Mucosa of rectum (tissue), 2 donors: ENCODE measurements around the gene ZNF549.
"Not testable (repeated sequence)": the region's sequence is repeated elsewhere in the genome, so short reads cannot be mapped to it uniquely, and the experiment has no call there.

Experiments used
- H3K27ac ChIP-seq, 2 donors: one replicate each; pipeline ENCODE4 v1.7.0; 2013; ENCODE audit warnings: inconsistent platforms in 2 of 2, low read depth in 2 of 2, low read length in 2 of 2
- H3K27me3 ChIP-seq, 2 donors: one replicate each; pipeline ENCODE4 v1.7.0; 2013; ENCODE audit warnings: low read length in 2 of 2; ENCODE audit not compliant: control insufficient read depth in 2 of 2, insufficient read depth in 2 of 2
- H3K36me3 ChIP-seq, 2 donors: one replicate each; pipeline ENCODE4 v1.7.0; 2013; ENCODE audit warnings: low read length in 2 of 2; ENCODE audit not compliant: control insufficient read depth in 2 of 2, insufficient read depth in 2 of 2
- H3K4me1 ChIP-seq, 2 donors: one replicate each; pipeline ENCODE4 v1.7.0; 2013; ENCODE audit warnings: low read length in 2 of 2, mild to moderate bottlenecking in 1 of 2; ENCODE audit not compliant: control insufficient read depth in 2 of 2, insufficient read depth in 2 of 2
- H3K4me3 ChIP-seq, 2 donors: one replicate each; pipeline ENCODE4 v1.7.0; 2013; ENCODE audit warnings: low read length in 2 of 2
- H3K9ac ChIP-seq, 2 donors: one replicate each; pipeline ENCODE4 v1.7.0; 2013; ENCODE audit warnings: low read length in 2 of 2, low read depth in 1 of 2, mild to moderate bottlenecking in 1 of 2
- H3K9me3 ChIP-seq, 2 donors: one replicate each; pipeline ENCODE4 v1.7.0; 2013; ENCODE audit warnings: low read length in 2 of 2; ENCODE audit not compliant: control insufficient read depth in 2 of 2
- donor health status: healthy.
- donor health status: Normal muscosa, but diverticular disease.

ZNF549 gene

GRCh38 chr19:57515255-57515654 lies 11.9 kb upstream of the ZNF549 start:
- H3K9me3 ChIP-seq: peaks cover 10 to 17% of the 10 kb centered on the region in 2 donors
- H3K36me3 ChIP-seq: no peaks in the 10 kb centered on the region
- H3K27me3 ChIP-seq: no peaks in the 10 kb centered on the region
- H3K4me3 ChIP-seq: no peak overlapping the region
- no peaks in the 10 kb centered on the region for H3K4me1 ChIP-seq
- no peak overlapping the region for H3K27ac ChIP-seq
- no peak overlapping the region for H3K9ac ChIP-seq

- not testable (repeated sequence) for H3K4me3 ChIP-seq, H3K36me3 ChIP-seq, H3K27me3 ChIP-seq, H3K9ac ChIP-seq, H3K9me3 ChIP-seq, H3K27ac ChIP-seq, H3K4me1 ChIP-seq
These were observed 9.1 kb upstream of the ZNF549 start for GRCh38 chr19:57518021-57518420.

DNA sequence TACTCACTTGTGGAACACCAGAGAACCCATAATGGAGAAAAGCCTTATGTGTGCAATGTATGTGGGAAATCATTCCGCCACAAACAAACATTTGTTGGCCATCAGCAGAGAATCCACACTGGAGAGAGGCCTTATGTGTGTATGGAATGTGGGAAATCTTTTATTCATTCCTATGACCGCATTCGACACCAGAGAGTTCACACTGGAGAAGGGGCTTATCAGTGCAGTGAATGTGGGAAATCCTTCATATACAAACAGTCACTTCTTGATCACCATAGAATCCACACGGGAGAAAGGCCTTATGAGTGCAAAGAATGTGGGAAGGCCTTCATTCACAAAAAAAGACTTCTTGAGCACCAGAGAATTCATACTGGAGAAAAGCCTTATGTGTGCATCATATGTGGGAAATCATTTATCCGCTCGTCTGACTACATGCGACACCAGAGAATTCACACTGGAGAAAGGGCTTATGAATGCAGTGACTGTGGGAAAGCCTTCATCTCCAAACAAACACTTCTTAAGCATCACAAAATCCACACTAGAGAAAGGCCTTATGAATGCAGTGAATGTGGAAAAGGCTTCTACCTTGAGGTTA lies 10.9 kb downstream of the ZNF549 start:
- H3K27me3 ChIP-seq: no peaks in the 10 kb centered on the region
- H3K4me1 ChIP-seq: no peaks in the 10 kb centered on the region
- peaks cover 52 to 66% of the 10 kb centered on the region in 2 donors for H3K36me3 ChIP-seq
- peaks cover 70 to 72% of the 10 kb centered on the region in 2 donors for H3K9me3 ChIP-seq
- H3K27ac ChIP-seq: no peak overlapping the region
- H3K4me3 ChIP-seq: no peak overlapping the region
- H3K9ac ChIP-seq: no peak overlapping the region

GRCh38 chr19:57546513-57546912 lies 19.4 kb downstream of the ZNF549 start:
- Histone ChIP-seq H3K4me1 (no peaks in the 10 kb centered on the region), H3K9ac (no peak overlapping the region), H3K4me3 (peak overlapping the region in 1 of 2 donors; percentile 32), H3K9me3 (peaks cover 62 to 70% of the 10 kb centered on the region in 2 donors), H3K27ac (no peak overlapping the region), H3K36me3 (peaks cover 56 to 79% of the 10 kb centered on the region in 2 donors), H3K27me3 (no peaks in the 10 kb centered on the region)

- H3K36me3 ChIP-seq: peaks cover 61 to 81% of the 10 kb centered on the region in 2 donors
- peaks cover 57% of the 10 kb centered on the region in 2 donors for H3K9me3 ChIP-seq
- no peak overlapping the region for H3K4me3 ChIP-seq
- no peak overlapping the region for H3K9ac ChIP-seq
- no peak overlapping the region for H3K27ac ChIP-seq
- no peaks in the 10 kb centered on the region for H3K27me3 ChIP-seq
- no peaks in the 10 kb centered on the region for H3K4me1 ChIP-seq
These were observed 25.3 kb downstream of the ZNF549 start for GRCh38 chr19:57552432-57552831.

DNA sequence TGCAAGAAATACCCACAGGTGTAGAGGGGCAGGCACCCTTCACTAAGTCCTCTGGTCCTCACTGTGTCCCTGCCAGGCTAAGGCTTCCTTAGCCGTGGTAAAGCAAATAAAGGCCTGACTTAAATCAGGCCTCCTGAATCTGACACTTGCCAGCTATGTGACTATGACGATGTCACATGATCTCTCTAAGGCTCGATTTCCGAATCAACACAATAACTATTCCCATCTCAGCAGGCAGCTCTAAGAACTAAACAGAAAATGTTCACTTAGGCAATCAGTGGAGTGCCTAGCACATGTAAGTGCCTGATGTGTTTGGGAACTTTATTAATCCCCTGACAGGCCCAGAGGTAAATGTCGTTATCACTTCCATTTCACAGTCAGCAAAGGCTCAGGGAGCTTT lies 30.5 kb downstream of the ZNF549 start:
- Histone ChIP-seq H3K4me1 (peaks cover 6 to 10% of the 10 kb centered on the region in 2 donors), H3K36me3 (peaks cover 26 to 34% of the 10 kb centered on the region in 2 donors), H3K4me3 (no peak overlapping the region), H3K27me3 (no peaks in the 10 kb centered on the region), H3K9ac (no peak overlapping the region), H3K27ac (no peak overlapping the region), H3K9me3 (peaks cover 15 to 25% of the 10 kb centered on the region in 2 donors)

- peak overlapping the region; percentile 88 to 89 for H3K4me3 ChIP-seq
- peaks cover 12 to 23% of the 10 kb centered on the region in 2 donors for H3K9me3 ChIP-seq
- H3K27me3 ChIP-seq: no peaks in the 10 kb centered on the region
- H3K36me3 ChIP-seq: peaks cover 20 to 26% of the 10 kb centered on the region in 2 donors
- H3K27ac ChIP-seq: no peak overlapping the region
- H3K9ac ChIP-seq: peak overlapping the region in 1 of 2 donors; percentile 79
- H3K4me1 ChIP-seq: peaks cover 6 to 10% of the 10 kb centered on the region in 2 donors
These were observed 31.4 kb downstream of the ZNF549 start for GRCh38 chr19:57558525-57558924.

DNA sequence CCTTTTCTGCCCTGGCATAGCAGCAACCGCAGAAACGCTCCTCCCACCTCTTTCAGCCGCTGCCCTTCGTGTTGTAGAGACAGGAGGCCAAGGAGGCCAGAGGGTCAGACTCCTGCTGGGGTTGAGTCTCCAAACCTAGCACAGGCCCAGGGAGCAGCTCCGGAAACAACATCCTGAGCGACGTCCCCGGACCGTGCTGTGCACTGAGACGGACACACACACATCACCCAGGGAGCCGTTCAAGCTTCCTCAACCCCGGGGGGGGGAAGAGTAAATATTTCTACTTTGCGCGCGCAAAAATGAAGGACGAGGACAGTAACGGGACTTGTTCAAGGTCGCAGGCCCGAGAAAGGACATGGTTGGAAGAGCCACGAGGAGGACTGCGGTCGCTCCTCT lies 31.9 kb downstream of the ZNF549 start:
- Histone ChIP-seq H3K36me3 (peaks cover 20 to 24% of the 10 kb centered on the region in 2 donors), H3K27me3 (no peaks in the 10 kb centered on the region), H3K9me3 (peaks cover 12 to 22% of the 10 kb centered on the region in 2 donors), H3K27ac (peak overlapping the region in 1 of 2 donors; percentile 12), H3K4me3 (peak overlapping the region; percentile 88 to 89), H3K9ac (peak overlapping the region; percentile 79 to 82), H3K4me1 (peaks cover 6 to 10% of the 10 kb centered on the region in 2 donors)

GRCh38 chr19:57559404-57560025 lies 32.4 kb downstream of the ZNF549 start, which contains the start of gene ZNF550:
ZNF550 (minus strand) TSS chr19:57559863; CDS start chr19:57559682, 181 bp downstream.
- Histone ChIP-seq H3K27me3 (no peaks in the 10 kb centered on the region), H3K36me3 (peaks cover 16 to 19% of the 10 kb centered on the region in 2 donors), H3K9me3 (peaks cover 12 to 19% of the 10 kb centered on the region in 2 donors), H3K4me1 (peaks cover 6 to 10% of the 10 kb centered on the region in 2 donors), H3K27ac (peak within 1 kb of the TSS in 1 of 2 donors; percentile 12), H3K4me3 (peak within 1 kb of the TSS; percentile 88 to 89), H3K9ac (peak within 1 kb of the TSS; percentile 79 to 82)

- H3K4me3 ChIP-seq: peak overlapping the region; percentile 88 to 89
- no peaks in the 10 kb centered on the region for H3K27me3 ChIP-seq
- H3K9me3 ChIP-seq: peaks cover 11 to 14% of the 10 kb centered on the region in 2 donors
- H3K27ac ChIP-seq: peak overlapping the region in 1 of 2 donors; percentile 12
- H3K9ac ChIP-seq: peak overlapping the region; percentile 24 to 82
- peaks cover 10 to 13% of the 10 kb centered on the region in 2 donors for H3K36me3 ChIP-seq
- peaks cover 6 to 10% of the 10 kb centered on the region in 2 donors for H3K4me1 ChIP-seq
These were observed 32.9 kb downstream of the ZNF549 start for GRCh38 chr19:57560049-57560491.
